GM21390 (cell line): ENCODE results near the gene HDHD5.

Experiments used
- ATAC-seq: cut with Tn5 transposase; IDR thresholded peaks from one replicate; pipeline ENCODE4 v1.9.1; 2021; ENCODE audit not compliant: unreplicated experiment

Gene HDHD5

DNA sequence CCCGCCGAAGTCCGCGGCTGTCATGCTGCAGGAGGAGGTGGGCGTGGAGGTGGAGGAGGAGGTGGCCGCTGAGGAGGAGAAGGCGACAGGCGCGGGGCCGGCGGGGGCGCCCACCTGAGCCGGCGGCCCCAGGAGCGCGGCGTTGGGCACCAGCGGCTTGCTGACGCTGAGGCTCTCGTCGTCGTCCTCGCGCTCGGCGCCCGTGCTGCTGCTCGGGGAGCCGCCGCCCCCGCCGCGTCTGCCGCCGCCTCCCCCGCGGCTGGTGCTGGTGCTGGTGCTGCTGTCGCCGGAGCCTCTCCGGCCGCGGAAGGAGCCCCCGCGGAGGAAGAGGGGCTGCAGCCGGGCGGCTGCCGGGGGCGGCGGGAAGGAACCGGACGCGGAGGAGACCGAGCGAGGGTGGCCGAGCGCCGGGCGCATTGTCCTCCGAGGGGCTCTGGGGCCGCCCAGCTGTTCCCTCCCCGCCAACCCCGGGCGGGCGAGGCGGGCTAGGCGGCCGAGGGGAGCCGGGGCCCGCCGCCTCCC lies 38.3 kb downstream of the HDHD5 start:
- no peak for ATAC-seq

DNA sequence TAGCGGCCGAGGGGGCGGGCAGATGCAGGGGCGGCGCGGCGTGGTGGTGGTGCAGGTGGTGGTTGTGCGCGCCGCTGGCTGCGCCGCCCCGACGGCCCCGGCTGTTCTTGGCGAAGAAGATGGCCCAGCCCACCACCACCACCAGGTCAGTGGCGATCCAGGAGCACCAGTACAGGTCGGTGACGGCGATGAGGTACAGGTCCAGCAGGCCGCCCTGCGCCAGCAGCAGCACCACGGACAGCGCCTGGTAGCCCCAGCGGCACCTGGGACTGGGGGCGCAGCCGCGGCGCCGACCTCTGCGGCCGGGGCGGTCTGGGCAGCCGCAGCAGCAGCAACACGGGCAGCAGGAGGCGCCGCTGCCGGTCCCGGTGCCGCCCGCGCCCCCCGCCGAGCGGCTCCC lies 38.8 kb downstream of the HDHD5 start:
- ATAC-seq, result no peak

DNA sequence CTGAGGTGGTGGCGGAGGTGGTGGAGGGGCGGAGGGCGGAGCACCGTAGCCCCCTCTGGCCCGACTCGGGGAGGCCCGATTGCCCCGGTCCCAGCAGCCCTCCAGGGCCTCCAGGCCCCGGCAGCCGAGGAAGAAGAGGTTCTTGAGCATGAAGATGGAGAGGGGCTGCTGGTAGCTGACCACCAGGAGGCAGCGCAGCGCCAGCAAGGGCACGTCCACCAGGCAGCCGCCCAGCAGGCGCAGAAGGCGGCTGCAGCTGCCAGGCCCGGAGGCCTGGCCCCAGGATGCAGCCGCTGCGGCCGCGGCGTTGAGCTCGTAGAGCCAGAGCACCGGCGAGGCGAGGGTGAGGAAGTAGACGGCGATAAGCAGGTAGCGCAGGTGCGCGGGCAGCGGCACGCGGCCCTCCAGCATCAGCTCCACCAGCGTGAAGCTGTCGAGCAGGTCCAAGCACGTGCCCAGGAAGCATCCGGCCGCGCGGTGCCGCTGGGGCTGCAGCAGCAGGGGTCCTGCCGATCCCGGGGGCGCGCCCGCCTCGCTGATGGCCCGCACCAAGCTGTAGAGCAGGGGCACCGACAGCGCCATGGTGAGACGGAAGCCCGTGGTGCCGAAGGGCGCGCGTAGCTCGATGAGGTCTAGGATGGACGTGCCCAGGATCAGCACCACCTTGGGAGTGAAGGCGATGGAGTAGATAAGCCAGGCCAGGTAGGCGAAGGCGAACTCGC lies 39.4 kb downstream of the HDHD5 start:
- ATAC-seq, result no peak

DNA sequence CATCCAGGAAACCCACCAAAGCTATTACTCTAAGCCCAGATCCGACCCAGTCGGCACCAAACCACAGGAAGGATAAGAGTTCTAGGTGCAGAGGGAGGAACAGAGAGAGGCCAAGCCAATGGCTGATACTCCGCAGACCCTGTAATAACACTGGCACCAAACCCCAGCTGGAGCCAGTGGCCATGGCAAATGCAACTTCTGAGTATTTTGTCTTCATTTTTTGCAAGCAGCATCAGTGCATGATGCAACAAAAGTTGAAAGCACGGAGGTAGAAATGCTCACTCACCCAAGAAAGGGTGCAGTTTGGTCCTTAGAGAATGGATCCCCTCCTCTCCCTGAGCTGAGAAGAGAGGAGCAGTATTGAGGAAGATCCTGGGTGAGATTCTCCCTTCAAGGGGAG lies 40.7 kb downstream of the HDHD5 start:
- no peak for ATAC-seq

DNA sequence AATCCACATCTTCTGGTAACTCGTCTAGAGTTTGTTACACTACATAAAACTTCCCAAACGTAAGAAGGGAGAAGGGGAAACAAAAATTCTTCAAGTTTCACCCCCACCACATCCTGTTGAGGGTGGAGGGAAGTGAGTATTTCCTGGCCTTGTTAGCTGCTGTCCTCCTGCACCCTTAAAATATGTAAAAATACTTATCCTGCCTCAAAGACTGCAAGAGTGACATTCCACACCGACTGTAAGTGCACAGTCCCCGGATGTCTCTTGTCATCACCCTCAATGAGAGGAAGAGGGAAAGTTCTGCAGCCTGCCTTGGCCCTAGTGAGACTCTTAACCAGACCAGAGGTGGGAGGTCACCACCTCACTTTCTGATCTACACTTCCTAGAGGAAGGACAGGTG lies 41.2 kb downstream of the HDHD5 start:
- ATAC-seq, result no peak

DNA sequence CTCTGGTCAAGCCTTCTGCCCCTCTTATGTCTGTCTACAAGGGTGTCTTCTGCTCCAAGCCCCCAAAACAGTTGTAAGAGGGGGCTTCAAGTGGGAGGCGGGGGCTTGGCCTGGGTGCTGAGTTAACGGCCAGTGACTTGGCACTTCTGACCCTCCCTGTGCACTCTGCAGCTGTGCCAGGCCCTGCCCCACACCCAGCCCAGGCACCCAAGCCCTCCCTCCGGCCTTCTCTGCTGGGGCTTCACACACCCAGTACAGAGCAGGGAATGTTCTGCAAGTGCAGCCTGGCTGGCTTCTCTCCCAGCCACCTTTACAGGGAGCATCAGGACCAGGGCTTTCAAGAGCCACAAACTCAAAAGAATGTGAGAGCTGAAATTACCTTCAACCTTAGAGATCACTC lies 41.7 kb downstream of the HDHD5 start:
- ATAC-seq, result no peak

DNA sequence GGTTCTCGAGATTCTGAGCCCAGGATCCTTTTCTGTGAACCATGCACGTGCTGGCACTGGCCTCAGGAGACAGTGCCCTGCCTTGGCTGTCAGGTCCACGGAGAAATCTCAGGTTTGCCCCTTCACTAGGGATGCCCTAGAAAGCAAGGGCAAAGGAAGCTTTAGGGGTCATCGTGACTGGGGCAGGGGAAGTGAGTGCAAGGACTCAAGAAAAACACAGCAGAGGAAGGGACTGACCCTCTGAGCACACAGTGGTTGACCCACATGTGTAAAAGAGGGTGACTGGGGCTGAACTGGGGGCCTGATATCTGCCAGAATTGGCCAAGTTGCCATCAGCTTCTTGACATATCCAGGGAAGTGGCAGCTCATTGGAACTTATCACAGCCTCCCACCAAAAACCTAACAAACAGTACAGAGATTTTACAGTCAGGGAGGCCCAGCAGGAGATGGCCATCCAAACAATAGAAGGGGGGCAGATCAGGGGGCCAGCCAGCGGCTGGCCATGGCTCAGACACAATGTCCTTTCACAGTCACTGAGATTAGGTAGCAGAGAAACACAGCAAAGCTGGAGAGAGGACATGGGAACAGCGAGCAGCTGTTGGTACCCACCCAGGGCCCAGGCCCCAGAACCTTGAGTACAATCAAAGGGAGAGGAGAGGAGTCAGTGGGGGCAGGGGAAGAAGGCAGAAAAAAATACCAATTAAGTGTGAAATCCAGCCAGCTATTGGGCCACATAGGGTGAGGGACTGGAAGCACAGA lies 42.3 kb downstream of the HDHD5 start:
- ATAC-seq, result no peak

DNA sequence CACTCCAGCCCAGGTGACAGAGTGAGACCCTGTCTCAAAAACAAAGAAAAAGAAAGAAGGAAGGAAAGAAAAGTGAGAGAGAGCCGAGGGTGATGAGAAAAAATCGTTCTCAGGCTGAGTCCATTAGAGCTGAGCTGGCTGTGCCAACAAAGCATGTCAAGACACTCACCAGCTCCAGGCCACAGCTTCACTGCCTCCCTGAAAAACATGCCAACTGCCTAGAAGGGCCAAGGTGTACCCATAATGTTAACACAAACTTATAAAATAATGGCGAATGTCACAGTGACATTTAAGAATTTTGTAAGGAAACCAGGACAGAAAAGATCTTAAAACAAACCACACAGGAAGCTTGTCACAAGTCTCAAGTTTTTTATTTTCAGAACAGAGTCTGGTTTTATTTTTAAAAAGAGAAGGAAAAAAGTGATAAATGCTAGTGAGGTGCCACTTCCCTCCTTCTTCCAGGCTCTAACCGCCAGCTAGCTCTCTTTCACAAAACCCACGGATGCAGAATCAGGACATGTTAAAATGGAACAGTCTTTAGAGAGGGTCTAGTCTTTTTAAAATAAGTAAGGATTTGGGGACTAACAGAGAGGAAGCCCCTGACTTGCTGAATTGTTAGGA lies 43.0 kb downstream of the HDHD5 start:
- ATAC-seq, result no peak

DNA sequence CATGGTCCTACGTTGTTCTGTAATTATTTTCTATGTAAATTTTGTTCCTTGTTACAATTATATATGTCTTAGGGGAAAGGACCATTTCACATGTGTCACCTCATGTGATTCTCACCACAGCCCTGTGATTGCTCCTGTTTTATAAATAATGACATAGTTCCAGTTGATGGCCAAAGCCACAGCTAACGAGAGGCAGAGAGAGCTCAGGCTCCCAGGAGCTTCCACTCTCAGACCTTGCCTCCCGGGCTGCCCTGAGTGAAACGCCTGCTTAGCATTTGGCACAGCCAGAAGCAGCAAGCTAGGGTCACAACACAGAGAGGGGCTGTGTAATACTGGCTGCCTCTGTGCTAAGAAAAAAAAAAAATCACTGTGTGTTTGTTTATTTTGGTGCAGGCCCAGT lies 43.8 kb downstream of the HDHD5 start:
- ATAC-seq, result no peak

DNA sequence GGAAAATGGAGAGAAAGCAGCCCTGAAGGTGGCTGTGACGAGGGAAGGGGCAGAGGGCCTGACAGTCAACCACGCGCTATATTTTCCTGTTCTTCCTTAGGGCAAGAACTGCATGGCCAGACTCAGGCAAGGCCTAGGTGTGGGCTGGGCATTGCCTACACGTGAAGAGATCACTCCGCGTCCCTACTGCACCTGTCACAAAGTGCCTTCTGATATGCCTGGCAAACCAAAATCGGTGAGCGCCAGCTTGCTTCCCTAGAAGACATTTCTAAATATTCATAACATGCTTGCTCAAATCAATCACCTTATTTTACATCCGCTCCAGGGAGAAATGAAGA lies 44.2 kb downstream of the HDHD5 start:
- no peak for ATAC-seq

DNA sequence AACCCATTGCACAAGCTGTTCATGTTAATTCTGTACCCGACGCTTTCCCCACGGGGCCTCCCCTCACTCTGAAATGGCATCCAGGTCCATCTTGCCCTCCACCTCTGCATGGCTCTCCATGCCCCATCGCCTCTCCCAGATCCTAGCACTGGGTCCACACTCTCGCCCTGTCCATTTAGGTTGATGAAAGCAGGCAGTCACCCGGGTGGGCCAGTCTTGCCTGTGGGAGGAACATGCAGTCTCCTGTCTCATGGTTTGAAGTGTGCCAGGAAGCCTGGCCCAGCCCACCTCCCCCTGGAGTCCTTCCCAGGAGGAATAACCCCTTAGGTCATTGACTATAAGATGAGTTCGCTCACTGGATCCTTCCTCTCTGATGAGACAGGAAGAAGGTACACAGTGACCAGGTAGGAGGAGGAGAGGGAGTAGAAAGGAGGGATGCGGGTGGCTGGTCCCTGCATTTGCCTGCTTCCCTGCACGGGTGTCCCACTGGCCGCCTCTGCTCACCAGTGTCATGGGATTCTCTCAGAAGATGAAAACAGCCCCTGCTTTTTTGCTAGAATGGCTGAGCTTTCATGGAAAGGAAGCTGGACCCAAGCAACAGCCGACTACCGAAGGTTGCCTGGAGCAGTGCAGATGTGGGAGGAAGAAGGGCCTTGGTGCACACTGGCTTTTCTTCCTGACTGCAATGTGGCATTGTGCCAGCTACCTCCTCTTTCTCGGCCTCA lies 44.7 kb downstream of the HDHD5 start:
- no peak for ATAC-seq

DNA sequence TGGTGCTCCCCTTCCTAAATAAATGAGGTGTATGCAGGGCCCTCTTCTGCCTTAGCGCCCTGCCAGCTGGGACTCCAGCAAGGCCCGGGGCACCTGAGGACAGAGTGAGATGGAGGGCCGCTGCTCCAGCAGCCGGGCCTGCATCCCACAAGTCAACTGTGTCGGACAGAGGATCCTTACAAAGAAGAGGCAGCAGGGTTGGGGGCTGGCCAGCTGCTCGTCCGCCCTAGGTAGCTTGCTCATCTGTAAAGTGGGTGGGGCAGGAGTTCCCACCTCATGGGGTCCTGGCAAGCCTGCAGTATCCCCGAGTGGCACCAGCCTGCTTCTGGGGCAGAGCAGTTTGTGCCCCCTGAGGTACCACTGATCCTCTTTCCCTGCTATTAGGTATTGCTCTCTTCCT lies 45.5 kb downstream of the HDHD5 start:
- ATAC-seq, result no peak

DNA sequence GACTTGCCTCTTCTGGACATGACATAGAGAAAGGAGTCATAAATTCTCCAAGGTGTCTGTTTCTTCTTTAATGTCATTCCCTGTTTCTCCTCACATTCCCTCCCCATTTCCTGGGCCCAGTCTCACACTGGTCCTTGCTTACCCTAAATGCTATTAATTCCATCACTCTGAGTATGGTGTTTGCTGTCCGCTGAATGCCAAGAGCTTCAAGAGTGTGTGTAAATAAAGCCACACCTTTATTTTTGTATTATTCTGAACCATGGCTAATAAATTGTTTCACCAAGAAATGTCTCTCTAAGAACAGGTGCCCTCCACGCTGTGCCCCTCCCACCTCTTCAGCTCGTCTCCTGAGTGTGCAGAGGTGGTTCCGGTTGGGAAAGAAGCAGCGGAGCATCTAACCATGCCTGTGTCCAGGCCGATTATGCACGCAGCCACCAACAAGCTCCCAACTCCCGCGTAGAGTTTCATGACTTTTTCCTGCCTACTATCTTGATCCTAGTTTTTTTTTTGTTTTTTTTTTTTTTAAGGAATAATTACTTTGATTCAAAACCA lies 46.5 kb downstream of the HDHD5 start:
- no peak for ATAC-seq

DNA sequence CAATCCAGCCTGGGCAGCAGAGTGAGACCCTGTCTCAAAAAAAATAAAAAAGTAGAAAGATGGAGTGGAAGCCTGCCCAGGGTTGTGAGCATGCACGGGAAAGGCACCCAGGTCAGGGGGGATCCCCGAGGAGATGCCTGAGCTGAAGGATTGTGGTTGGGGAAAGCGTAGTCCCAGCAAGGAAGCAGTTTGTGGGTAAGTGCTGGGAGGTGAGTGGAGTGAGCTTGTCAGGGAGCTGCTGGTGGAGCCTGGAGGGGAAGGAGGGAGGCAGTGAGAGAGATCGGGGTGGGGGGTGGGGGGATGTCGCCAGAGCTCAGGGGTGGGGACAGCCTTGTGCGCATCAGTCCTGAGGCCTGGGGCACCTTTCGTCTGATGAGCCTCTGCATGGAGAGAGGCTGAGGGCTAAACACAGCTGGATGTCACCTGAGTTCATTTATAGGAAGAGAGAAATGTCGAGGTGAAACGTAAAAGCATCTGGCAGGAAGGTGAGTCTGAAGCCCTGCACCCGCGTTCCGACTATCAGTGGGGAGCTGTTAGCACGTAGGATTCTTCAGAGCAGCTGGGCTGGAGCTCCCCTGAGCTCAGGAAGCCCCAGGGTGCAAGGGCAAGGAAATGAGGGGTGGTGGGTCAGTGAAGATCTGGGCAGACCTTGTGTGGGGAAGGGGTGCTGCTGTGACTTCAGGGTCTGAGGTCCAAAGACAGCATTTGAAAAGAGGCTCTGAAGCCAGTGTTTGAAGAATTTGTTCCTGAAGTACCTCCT lies 48.1 kb downstream of the HDHD5 start:
- no peak for ATAC-seq

DNA sequence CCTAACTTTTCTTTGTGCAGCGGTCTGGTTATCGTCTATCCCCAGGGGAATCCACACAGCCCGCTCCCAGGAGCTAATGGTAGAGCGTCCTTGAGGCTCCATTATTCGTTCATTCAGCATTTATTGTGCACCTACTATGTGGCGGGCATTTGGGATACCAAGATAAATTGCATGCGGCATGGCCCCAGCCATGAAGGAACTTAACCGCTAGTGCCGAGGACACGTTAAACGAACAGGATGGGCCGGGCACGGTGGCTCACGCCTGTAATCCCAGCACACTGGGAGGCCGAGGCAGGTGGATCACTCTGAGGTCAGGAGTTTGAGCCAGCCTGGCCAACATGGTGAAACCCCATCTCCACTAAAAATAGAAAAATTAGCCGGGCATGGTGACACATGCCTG lies 49.1 kb downstream of the HDHD5 start:
- no peak for ATAC-seq

DNA sequence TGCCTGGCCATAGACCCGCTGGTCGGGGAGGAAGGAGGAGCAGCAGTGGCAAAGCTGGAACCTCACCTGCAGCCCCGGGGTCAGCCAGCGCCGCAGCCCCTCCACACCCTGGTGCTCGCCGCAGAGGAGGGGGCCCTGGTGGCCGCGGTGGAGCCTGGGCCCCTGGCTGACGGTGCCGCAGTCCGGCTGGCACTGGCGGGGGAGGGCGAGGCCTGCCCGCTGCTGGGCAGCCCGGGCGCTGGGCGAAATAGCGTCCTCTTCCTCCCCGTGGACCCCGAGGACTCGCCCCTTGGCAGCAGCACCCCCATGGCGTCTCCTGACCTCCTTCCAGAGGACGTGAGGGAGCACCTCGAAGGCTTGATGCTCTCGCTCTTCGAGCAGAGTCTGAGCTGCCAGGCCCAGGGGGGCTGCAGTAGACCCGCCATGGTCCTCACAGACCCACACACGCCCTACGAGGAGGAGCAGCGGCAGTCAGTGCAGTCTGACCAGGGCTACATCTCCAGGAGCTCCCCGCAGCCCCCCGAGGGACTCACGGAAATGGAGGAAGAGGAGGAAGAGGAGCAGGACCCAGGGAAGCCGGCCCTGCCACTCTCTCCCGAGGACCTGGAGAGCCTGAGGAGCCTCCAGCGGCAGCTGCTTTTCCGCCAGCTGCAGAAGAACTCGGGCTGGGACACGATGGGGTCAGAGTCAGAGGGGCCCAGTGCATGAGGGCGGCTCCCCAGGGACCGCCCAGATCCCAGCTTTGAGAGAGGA lies 49.8 kb downstream of the HDHD5 start:
- ATAC-seq, result no peak

DNA sequence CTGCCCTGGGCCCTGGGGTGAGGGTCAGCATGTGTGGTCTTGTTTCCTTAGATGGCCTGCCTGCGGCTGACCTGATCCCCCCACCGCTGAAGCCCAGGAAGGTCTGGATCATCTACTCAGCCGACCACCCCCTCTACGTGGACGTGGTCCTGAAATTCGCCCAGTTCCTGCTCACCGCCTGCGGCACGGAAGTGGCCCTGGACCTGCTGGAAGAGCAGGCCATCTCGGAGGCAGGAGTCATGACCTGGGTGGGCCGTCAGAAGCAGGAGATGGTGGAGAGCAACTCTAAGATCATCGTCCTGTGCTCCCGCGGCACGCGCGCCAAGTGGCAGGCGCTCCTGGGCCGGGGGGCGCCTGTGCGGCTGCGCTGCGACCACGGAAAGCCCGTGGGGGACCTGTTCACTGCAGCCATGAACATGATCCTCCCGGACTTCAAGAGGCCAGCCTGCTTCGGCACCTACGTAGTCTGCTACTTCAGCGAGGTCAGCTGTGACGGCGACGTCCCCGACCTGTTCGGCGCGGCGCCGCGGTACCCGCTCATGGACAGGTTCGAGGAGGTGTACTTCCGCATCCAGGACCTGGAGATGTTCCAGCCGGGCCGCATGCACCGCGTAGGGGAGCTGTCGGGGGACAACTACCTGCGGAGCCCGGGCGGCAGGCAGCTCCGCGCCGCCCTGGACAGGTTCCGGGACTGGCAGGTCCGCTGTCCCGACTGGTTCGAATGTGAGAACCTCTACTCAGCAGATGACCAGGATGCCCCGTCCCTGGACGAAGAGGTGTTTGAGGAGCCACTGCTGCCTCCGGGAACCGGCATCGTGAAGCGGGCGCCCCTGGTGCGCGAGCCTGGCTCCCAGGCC lies 50.6 kb downstream of the HDHD5 start:
- no peak for ATAC-seq

DNA sequence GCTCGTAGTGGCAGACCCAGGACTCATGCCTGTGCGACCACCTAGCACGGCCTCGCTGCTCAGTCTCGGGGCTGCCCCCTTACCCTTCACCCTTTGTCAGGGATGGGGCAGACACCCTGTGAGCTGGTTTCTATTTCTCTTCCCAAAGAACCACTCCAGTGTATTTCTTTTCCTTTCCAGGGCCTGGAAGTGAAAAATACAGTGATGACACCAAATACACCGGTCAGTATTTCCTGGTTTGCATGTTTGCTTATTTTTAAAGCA lies 51.6 kb downstream of the HDHD5 start:
- ATAC-seq, result no peak
